ENCODE results near the gene TYW1.
"Not testable (repeated sequence)": the region's sequence is repeated elsewhere in the genome, so short reads cannot be mapped to it uniquely, and the experiment has no call there.

DNA sequence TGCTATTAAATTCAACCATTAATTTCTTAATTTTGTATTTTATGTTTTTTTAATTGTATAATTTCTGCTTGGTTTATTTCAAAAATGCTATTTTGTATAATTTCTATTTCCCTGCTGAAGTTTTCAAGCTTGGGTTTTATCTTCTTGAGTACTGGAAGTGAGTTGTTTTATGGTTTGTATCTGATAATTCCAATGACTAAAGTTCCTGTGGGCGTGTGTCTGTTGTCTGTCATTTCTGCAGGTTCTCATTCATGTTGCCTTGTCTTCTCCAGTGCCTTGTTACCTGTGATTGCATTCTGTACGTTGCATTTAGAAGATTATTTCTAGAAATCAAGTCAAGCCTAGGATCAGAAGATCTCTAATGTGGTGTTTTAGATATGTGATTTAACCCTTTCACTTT, 199.5 kb downstream of the TYW1 start:
- TF ChIP-seq, protein P1, sequence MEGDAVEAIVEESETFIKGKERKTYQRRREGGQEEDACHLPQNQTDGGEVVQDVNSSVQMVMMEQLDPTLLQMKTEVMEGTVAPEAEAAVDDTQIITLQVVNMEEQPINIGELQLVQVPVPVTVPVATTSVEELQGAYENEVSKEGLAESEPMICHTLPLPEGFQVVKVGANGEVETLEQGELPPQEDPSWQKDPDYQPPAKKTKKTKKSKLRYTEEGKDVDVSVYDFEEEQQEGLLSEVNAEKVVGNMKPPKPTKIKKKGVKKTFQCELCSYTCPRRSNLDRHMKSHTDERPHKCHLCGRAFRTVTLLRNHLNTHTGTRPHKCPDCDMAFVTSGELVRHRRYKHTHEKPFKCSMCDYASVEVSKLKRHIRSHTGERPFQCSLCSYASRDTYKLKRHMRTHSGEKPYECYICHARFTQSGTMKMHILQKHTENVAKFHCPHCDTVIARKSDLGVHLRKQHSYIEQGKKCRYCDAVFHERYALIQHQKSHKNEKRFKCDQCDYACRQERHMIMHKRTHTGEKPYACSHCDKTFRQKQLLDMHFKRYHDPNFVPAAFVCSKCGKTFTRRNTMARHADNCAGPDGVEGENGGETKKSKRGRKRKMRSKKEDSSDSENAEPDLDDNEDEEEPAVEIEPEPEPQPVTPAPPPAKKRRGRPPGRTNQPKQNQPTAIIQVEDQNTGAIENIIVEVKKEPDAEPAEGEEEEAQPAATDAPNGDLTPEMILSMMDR (IDR thresholded peaks at IDR 0.05): not testable (repeated sequence)
- not testable (repeated sequence) for TF ChIP-seq POLR2A (IDR thresholded peaks at IDR 0.05)
